H9 (cell line): Measurements from ENCODE around the gene FAM174A. TPM values are rescaled to one million over a fixed set of nuclear protein-coding genes. Genes with fewer than 3 reads are reported as not detected.

ENCODE experiments used
- DNase-seq: peaks from one replicate; pipeline ENCODE4 v3.0.0-alpha.2; 2017
- H2AFZ ChIP-seq: one replicate; pipeline ENCODE4 v1.6.1; 2013; ENCODE audit warnings: mild to moderate bottlenecking, low read length, control low read depth, moderate library complexity
- H2AK5ac ChIP-seq: 2 replicates; pipeline ENCODE4 v1.6.1; 2013; ENCODE audit warnings: low read length, control low read depth, mixed read lengths; ENCODE audit not compliant: insufficient read length
- H2BK120ac ChIP-seq: one replicate; pipeline ENCODE4 v1.6.1; 2013; ENCODE audit warnings: low read depth, mild to moderate bottlenecking, low read length, control low read depth, inconsistent platforms; ENCODE audit not compliant: poor library complexity, severe bottlenecking
- H2BK12ac ChIP-seq: 2 replicates; pipeline ENCODE4 v1.6.1; 2013; ENCODE audit warnings: low read length, control low read depth, mixed read lengths, low read depth; ENCODE audit not compliant: insufficient read length
- H2BK15ac ChIP-seq: 2 replicates; pipeline ENCODE4 v1.6.1; 2013; ENCODE audit warnings: low read depth, low read length, control low read depth
- H2BK20ac ChIP-seq: one replicate; pipeline ENCODE4 v1.6.1; 2013; ENCODE audit warnings: low read depth, mild to moderate bottlenecking, low read length, control low read depth, inconsistent platforms; ENCODE audit not compliant: poor library complexity, severe bottlenecking
- H2BK5ac ChIP-seq: 2 replicates; pipeline ENCODE4 v1.6.1; 2013; ENCODE audit warnings: low read length, control low read depth, mixed read lengths; ENCODE audit not compliant: insufficient read length
- H3K14ac ChIP-seq: 2 replicates; pipeline ENCODE4 v1.6.1; 2013; ENCODE audit warnings: low read length, control low read depth; ENCODE audit not compliant: insufficient read depth
- H3K18ac ChIP-seq: 2 replicates; pipeline ENCODE4 v1.6.1; 2013; ENCODE audit warnings: low read depth, mild to moderate bottlenecking, mixed read lengths, low read length, control low read depth; ENCODE audit not compliant: insufficient read length
- H3K23ac ChIP-seq: 2 replicates; pipeline ENCODE4 v1.6.1; 2013; ENCODE audit warnings: low read length, control low read depth, mixed read lengths, low read depth; ENCODE audit not compliant: insufficient read length
- H3K23me2 ChIP-seq: 2 replicates; pipeline ENCODE4 v1.6.1; 2013; ENCODE audit warnings: low read depth, mild to moderate bottlenecking, mixed read lengths, low read length, control low read depth; ENCODE audit not compliant: insufficient read length, poor library complexity, severe bottlenecking
- H3K27ac ChIP-seq: 2 replicates; pipeline ENCODE4 v1.5.1; 2013; ENCODE audit warnings: low read length, control low read depth, mixed read lengths, low read depth; ENCODE audit not compliant: insufficient read length
- H3K27me3 ChIP-seq: 2 replicates; pipeline ENCODE4 v1.6.1; 2013; ENCODE audit warnings: low read length, control low read depth, inconsistent platforms; ENCODE audit not compliant: insufficient read depth
- H3K4ac ChIP-seq: 2 replicates; pipeline ENCODE4 v1.6.1; 2013; ENCODE audit warnings: low read depth, mild to moderate bottlenecking, control low read depth, inconsistent platforms, low read length, moderate library complexity
- H3K4me1 ChIP-seq: 2 replicates; pipeline ENCODE4 v1.6.1; 2013; ENCODE audit warnings: low read length, control low read depth, inconsistent platforms; ENCODE audit not compliant: insufficient read depth
- H3K4me2 ChIP-seq: 2 replicates; pipeline ENCODE4 v1.6.1; 2013; ENCODE audit warnings: low read length, control low read depth, mixed read lengths; ENCODE audit not compliant: insufficient read length, insufficient read depth
- H3K56ac ChIP-seq: 2 replicates; pipeline ENCODE4 v1.6.1; 2013; ENCODE audit warnings: low read depth, mild to moderate bottlenecking, mixed read lengths, low read length, control low read depth; ENCODE audit not compliant: insufficient read length
- H3K79me1 ChIP-seq: 2 replicates; pipeline ENCODE4 v1.6.1; 2013; ENCODE audit warnings: low read depth, mild to moderate bottlenecking, moderate library complexity, low read length, control low read depth, inconsistent platforms; ENCODE audit not compliant: insufficient read depth, poor library complexity, severe bottlenecking
- H3K79me2 ChIP-seq: 2 replicates; pipeline ENCODE4 v1.6.1; 2013; ENCODE audit warnings: low read length, control low read depth, inconsistent platforms; ENCODE audit not compliant: insufficient read depth
- H3K9ac ChIP-seq: 2 replicates; pipeline ENCODE4 v1.6.1; 2013; ENCODE audit warnings: low read length, control low read depth, mixed read lengths; ENCODE audit not compliant: insufficient read length; ENCODE audit errors: extremely low read depth
- H3K9me3 ChIP-seq: one replicate; pipeline ENCODE4 v1.6.1; 2013; ENCODE audit warnings: low read depth, low read length, inconsistent platforms; ENCODE audit not compliant: control insufficient read depth
- H3T11ph ChIP-seq: one replicate; pipeline ENCODE4 v1.6.1; 2013; ENCODE audit warnings: mild to moderate bottlenecking, low read length, control low read depth, inconsistent platforms
- H4K20me1 ChIP-seq: one replicate; pipeline ENCODE4 v1.6.1; 2013; ENCODE audit not compliant: control insufficient read depth, insufficient read length, insufficient read depth
- H4K5ac ChIP-seq: 2 replicates; pipeline ENCODE4 v1.6.1; 2013; ENCODE audit warnings: low read depth, mild to moderate bottlenecking, mixed read lengths, low read length, control low read depth; ENCODE audit not compliant: insufficient read length
- H4K8ac ChIP-seq: replicated peaks from 2 replicates; pipeline ENCODE4 v1.6.1; 2013; ENCODE audit warnings: low read length, control low read depth, mixed read lengths, low read depth; ENCODE audit not compliant: insufficient read length
- H4K91ac ChIP-seq: 2 replicates; pipeline ENCODE4 v1.6.1; 2013; ENCODE audit warnings: low read depth, mild to moderate bottlenecking, moderate library complexity, mixed read lengths, low read length, control low read depth; ENCODE audit not compliant: insufficient read length
- H3K27ac Mint-ChIP-seq, 3 experiments: 2 replicates in 2 of 3; 3 replicates in 1 of 3; pipeline ENCODE4 v1.8.0; 2020 to 2021; ENCODE audit warnings: mixed read lengths in 3 of 3, mild to moderate bottlenecking in 1 of 3, moderate library complexity in 1 of 3
- H3K27me3 Mint-ChIP-seq: 2 replicates; pipeline ENCODE4 v1.8.0; 2021; ENCODE audit warnings: low read depth, mild to moderate bottlenecking, moderate library complexity, mixed read lengths
- H3K36me3 Mint-ChIP-seq, 3 experiments: 2 replicates in 2 of 3; 3 replicates in 1 of 3; pipeline ENCODE4 v1.8.0; 2020 to 2021; ENCODE audit warnings: low read depth in 3 of 3, mixed read lengths in 3 of 3; ENCODE audit not compliant: insufficient read depth in 1 of 3
- H3K4me1 Mint-ChIP-seq, 2 experiments: 2 replicates each; pipeline ENCODE4 v1.8.0; 2020; ENCODE audit warnings: mixed read lengths in 2 of 2
- H3K4me3 Mint-ChIP-seq, 2 experiments: 2 replicates in 1 of 2; 3 replicates in 1 of 2; pipeline ENCODE4 v1.8.0; 2020 to 2021; ENCODE audit warnings: mild to moderate bottlenecking in 2 of 2, mixed read lengths in 2 of 2, moderate library complexity in 1 of 2
- H3K9me3 Mint-ChIP-seq, 2 experiments: 2 replicates in 1 of 2; 3 replicates in 1 of 2; pipeline ENCODE4 v1.8.0; 2020; ENCODE audit warnings: mild to moderate bottlenecking in 2 of 2, mixed read lengths in 2 of 2, moderate library complexity in 1 of 2
- WGBS: extraction: QIAGEN DNeasy Blood & Tissue Kit; methylation state at CpG from one replicate; pipeline ENCODE4 v1.1.7; 2013; ENCODE audit warnings: missing lambda C conversion rate, low lambda C conversion rate, mixed read lengths; ENCODE audit not compliant: insufficient read length; ENCODE audit errors: extremely low coverage; 5-methylcytosine and 5-hydroxymethylcytosine counted together
- total RNA-seq: library from RNA; stranded (reverse); gene quantifications from 2 replicates; pipeline ENCODE4 v1.2.1, GENCODE V29; 2021
- TF ChIP-seq, protein P1 (sequence below): fragments of 200-600 bp; sonication (generic); conservative IDR thresholded peaks from 3 replicates; pipeline ENCODE4 v1.8.0; 2021; ENCODE audit warnings: antibody characterized with exemption, mild to moderate bottlenecking

FAM174A gene
- total RNA-seq, 1 experiment from 2014 or later: 4.3 TPM

DNA sequence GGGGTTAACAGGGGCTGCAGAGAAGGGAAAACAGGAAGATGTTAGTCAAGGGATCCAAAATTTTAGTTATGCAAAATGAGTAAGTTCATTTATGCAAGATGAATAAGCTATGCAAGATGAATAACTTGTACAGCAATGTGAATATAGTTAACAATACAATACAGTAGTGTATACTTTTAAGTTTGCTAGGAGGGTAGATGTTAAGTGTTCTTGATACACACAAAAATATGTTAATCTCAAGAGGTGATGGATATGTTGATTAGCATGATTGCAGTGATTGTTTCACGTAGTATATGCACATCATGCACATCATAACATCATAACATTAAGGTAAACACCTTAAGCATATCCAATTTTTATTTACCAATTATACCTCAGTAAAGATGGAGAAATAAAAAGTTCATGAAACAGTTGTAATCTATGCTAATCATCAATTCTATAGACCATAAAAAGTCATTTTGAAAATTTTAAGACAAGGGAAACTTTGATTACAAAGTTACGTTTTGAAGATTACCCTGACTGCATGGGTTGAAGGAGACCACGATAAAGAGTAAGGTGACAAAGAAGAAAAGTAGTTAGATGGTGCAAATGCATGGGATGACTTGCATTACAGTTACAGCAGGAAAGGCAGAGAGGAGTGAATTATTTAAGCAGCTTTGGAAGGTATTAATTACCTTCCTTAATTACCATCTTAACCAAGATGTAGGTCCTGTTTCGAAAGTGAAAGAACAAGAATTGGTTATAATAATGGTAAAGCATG is 31.4 kb downstream of the FAM174A start:
- no peak overlapping the region for H2BK20ac ChIP-seq
- H3K56ac ChIP-seq: no peak overlapping the region
- H3T11ph ChIP-seq: no peak overlapping the region
- H2AK5ac ChIP-seq: no peak overlapping the region
- no peak overlapping the region for H3K18ac ChIP-seq
- H3K23ac ChIP-seq: no peak overlapping the region
- H2BK12ac ChIP-seq: no peak overlapping the region
- H3K14ac ChIP-seq: no peak overlapping the region
- TF ChIP-seq, protein P1, sequence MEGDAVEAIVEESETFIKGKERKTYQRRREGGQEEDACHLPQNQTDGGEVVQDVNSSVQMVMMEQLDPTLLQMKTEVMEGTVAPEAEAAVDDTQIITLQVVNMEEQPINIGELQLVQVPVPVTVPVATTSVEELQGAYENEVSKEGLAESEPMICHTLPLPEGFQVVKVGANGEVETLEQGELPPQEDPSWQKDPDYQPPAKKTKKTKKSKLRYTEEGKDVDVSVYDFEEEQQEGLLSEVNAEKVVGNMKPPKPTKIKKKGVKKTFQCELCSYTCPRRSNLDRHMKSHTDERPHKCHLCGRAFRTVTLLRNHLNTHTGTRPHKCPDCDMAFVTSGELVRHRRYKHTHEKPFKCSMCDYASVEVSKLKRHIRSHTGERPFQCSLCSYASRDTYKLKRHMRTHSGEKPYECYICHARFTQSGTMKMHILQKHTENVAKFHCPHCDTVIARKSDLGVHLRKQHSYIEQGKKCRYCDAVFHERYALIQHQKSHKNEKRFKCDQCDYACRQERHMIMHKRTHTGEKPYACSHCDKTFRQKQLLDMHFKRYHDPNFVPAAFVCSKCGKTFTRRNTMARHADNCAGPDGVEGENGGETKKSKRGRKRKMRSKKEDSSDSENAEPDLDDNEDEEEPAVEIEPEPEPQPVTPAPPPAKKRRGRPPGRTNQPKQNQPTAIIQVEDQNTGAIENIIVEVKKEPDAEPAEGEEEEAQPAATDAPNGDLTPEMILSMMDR: no peak
- no peaks in the 10 kb centered on the region for H4K20me1 ChIP-seq
- H3K27ac ChIP-seq: no peak overlapping the region
- H3K9ac ChIP-seq: no peak overlapping the region
- WGBS: no CpG with 5 or more reads among the region's 4 CpGs
- H3K79me2 ChIP-seq: no peaks in the 10 kb centered on the region
- no peak overlapping the region for H2BK15ac ChIP-seq
- no peaks in the 10 kb centered on the region for H3K4me1 Mint-ChIP-seq
- H3K27ac Mint-ChIP-seq: no peak overlapping the region
- no peaks in the 10 kb centered on the region for H3K9me3 Mint-ChIP-seq
- H2AFZ ChIP-seq: no peak overlapping the region
- no peak overlapping the region for H4K8ac ChIP-seq
- H4K5ac ChIP-seq: no peak overlapping the region
- H3K4ac ChIP-seq: no peak overlapping the region
- H3K4me2 ChIP-seq: no peak overlapping the region
- no peak overlapping the region for H4K91ac ChIP-seq
- no peak overlapping the region for H2BK120ac ChIP-seq
- H3K23me2 ChIP-seq: no peaks in the 10 kb centered on the region
- no peaks in the 10 kb centered on the region for H3K27me3 Mint-ChIP-seq
- no peaks in the 10 kb centered on the region for H3K4me1 ChIP-seq
- H3K27me3 ChIP-seq: no peaks in the 10 kb centered on the region
- H2BK5ac ChIP-seq: no peak overlapping the region
- no peaks in the 10 kb centered on the region for H3K36me3 Mint-ChIP-seq
- DNase-seq: no peak
- no peak overlapping the region for H3K4me3 Mint-ChIP-seq
- no peaks in the 10 kb centered on the region for H3K79me1 ChIP-seq
- no peaks in the 10 kb centered on the region for H3K9me3 ChIP-seq
